SJCRH30 (cell line): Measurements from ENCODE around the gene HJV. TPM values are rescaled to one million over a fixed set of nuclear protein-coding genes. Genes with fewer than 3 reads are reported as not detected.
A peak's percentile ranks its signal among the peaks of the same experiment; 100 is the strongest.
"Not testable (repeated sequence)": the region's sequence is repeated elsewhere in the genome, so short reads cannot be mapped to it uniquely, and the experiment has no call there.

Source experiments
- DNase-seq, 2 experiments: peaks; one replicate each; pipeline ENCODE4 v3.0.0-alpha.2; 2015 to 2020
- H3K27ac ChIP-seq: fragments of 250-450 bp; sonication (Bioruptor Pico); 2 replicates; pipeline ENCODE4 v1.5.1; 2020; ENCODE audit warnings: mild to moderate bottlenecking, moderate library complexity
- H3K27me3 ChIP-seq: fragments of 250-450 bp; sonication (Bioruptor Pico); 2 replicates; pipeline ENCODE4 v1.5.1; 2020; ENCODE audit warnings: mild to moderate bottlenecking, moderate library complexity
- H3K36me3 ChIP-seq: fragments of 250-450 bp; sonication (Bioruptor Pico); 2 replicates; pipeline ENCODE4 v1.5.1; 2020; ENCODE audit warnings: mild to moderate bottlenecking, moderate library complexity
- H3K4me1 ChIP-seq: fragments of 250-450 bp; sonication (Bioruptor Pico); 2 replicates; pipeline ENCODE4 v1.5.1; 2020; ENCODE audit warnings: mild to moderate bottlenecking, moderate library complexity
- H3K4me3 ChIP-seq: fragments of 250-450 bp; sonication (Bioruptor Pico); 2 replicates; pipeline ENCODE4 v1.5.1; 2020; ENCODE audit warnings: mild to moderate bottlenecking, moderate library complexity
- H3K9me3 ChIP-seq: fragments of 250-450 bp; sonication (Bioruptor Pico); replicated peaks from 2 replicates; pipeline ENCODE4 v1.5.1; 2020; ENCODE audit warnings: mild to moderate bottlenecking, moderate library complexity
- total RNA-seq: library from RNA; depleted of rRNA; stranded (reverse); fragments of >200 nt; shearing (Covaris generic); gene quantifications from 2 replicates; pipeline ENCODE4 v1.2.3, GENCODE V29; 2014

HJV gene
- total RNA-seq, 1 experiment from 2014 or later = 0.10 TPM

DNA sequence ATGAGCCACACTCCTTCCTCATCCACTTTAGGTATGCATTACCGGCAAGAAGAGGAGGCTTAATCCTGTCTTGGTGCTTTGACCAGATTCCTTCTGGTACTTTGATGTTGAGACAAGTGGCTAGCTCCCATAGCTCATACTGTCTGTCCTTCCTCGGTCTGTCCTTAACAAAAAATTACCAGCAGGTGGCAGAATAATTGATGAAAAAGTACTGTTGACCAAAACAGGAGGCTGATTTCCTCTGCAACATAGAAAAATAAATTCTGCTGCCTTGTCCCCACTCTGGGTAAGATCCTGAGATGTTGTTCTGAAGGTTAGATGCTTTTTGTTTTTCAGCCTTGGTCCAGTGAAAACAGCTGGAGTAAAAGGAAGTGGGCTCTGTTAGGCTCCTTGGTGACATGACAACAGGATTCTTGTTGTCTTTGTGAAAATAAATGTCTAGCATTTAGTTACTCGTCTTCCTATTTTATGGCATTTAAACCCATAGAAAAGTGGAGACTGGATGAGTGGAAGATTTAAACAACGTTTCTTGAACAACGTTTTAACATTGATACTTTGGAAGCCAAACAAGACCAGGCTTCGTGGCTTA is 11.2 kb upstream of the HJV start:
- Histone ChIP-seq H3K4me3 (no peak overlapping the region), H3K4me1 (no peaks in the 10 kb centered on the region), H3K27ac (no peak overlapping the region), H3K27me3 (no peaks in the 10 kb centered on the region), H3K9me3 (no peaks in the 10 kb centered on the region), H3K36me3 (no peaks in the 10 kb centered on the region)
- peak in 1 of 2 experiments; percentile 69 for DNase-seq

GRCh38 chr1:146031476-146031875 is 9.9 kb upstream of the HJV start:
- Histone ChIP-seq H3K4me1 (no peaks in the 10 kb centered on the region), H3K4me3 (no peak overlapping the region), H3K36me3 (no peaks in the 10 kb centered on the region), H3K9me3 (no peaks in the 10 kb centered on the region), H3K27me3 (no peaks in the 10 kb centered on the region), H3K27ac (no peak overlapping the region)
- DNase-seq = no peak

DNA sequence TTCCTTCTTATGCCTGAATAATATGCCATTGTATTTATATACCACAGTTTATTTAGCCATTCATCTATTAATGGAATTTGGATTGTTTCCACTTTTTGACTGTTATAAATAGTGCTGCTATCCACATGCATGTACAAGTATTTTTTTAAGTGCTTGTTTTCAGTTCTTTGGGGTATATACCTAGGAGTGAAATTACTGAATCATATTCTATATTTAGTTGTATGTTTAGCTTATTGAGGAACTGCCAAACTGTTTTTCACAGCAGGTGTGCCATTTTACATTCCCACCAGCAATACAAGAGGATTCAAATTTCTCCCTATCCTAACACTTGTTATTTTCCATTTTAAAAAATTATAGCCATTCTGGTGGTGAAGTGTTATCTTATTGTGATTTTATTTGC is 7.6 kb upstream of the HJV start:
- Histone ChIP-seq H3K9me3 (no peaks in the 10 kb centered on the region), H3K4me3 (no peak overlapping the region), H3K27ac (no peak overlapping the region), H3K36me3 (no peaks in the 10 kb centered on the region), H3K4me1 (no peaks in the 10 kb centered on the region), H3K27me3 (no peaks in the 10 kb centered on the region)
- DNase-seq = no peak

DNA sequence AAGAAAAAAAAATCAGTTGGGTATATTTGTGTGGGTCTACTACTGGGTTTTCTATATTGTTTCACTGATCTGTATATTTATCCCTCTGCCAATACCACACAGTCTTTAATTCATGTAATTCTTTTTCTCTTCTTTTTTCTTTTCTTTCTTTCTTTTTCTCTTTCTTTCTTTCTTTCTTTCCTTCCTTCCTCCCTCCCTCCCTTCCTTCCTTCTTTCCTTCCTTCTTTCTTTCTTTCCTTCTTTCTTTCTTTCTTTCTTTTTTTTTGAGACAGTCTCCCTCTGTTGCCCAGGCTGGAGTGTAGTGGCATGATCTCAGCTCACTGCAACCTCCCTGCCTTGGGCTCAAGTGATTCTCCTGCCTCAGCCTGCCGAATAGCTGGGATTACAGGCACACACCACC is 5.1 kb upstream of the HJV start:
- H3K9me3 ChIP-seq, H3K27ac ChIP-seq, H3K4me3 ChIP-seq, H3K4me1 ChIP-seq, H3K27me3 ChIP-seq, DNase-seq, H3K36me3 ChIP-seq: not testable (repeated sequence)

GRCh38 chr1:146025787-146026495 is 4.4 kb upstream of the HJV start:
- H3K9me3 ChIP-seq, H3K36me3 ChIP-seq, DNase-seq, H3K27ac ChIP-seq, H3K4me3 ChIP-seq, H3K27me3 ChIP-seq: not testable (repeated sequence)
- H3K4me1 ChIP-seq = peaks cover 16% of the 10 kb centered on the region

DNA sequence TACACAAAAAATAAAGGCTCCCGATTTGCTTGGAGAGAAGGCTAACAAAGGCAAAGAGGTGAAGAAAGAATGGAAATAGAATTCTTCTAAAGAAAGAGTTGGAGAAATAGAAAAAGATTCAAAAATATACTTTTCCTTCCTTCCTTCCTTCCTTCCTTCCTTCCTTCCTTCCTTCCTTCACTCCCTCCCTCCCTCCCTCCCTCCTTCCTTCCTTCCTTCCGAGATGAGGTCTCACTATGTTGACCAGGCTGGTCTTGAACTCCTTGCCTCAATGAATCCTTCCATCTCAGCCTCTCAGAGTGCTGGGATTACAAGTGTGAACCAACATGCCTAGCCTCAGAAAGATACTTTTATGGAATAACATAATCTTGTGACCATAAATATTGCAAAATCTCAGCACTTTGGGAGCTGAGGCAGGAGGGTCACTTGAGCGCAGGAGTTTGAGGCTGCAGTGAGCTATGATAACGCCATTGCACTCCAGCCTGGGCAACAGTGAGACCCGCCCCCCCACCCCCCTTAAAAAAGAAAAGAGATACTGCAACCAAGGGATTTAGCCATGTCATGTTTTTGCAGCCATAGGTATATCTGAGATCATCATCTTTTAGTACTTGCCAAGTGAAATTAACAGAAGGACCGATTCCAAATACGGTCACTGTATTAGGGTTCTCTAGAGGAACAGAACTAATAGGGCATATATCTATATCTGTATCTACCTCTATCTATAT is 1.0 kb upstream of the HJV start:
- Histone ChIP-seq H3K36me3 (no peaks in the 10 kb centered on the region), H3K9me3 (no peaks in the 10 kb centered on the region; the same call in 1 of the 2 replicates), H3K27me3 (no peaks in the 10 kb centered on the region), H3K4me3 (no peak overlapping the region), H3K4me1 (peaks cover 21% of the 10 kb centered on the region), H3K27ac (peak overlapping the region; percentile 23)
- DNase-seq = no peak

DNA sequence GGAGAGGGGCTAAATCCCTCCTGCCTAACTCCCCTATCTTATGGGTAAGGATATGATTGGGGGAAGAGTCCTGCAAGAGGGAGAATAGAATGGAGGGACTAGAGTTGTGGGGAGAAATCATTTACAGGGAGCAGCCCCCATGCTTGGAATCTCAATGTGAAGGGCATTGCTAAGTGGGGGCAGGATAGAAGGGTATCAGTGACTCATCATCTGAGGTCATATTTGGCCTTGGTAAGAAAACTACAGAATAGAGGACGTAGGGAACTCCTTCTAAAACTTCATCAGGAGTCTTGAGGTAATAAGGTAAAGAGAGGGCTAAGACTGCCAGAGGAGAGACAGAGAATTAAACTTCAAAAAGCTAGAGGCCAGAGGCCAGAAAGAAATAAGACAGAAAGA is 487 bp downstream of the HJV start:
- DNase-seq = no peak
- Histone ChIP-seq H3K36me3 (no peaks in the 10 kb centered on the region), H3K4me1 (peaks cover 21% of the 10 kb centered on the region), H3K9me3 (no peaks in the 10 kb centered on the region; the same call in 1 of the 2 replicates), H3K27me3 (no peaks in the 10 kb centered on the region), H3K4me3 (no peak overlapping the region), H3K27ac (no peak overlapping the region)

DNA sequence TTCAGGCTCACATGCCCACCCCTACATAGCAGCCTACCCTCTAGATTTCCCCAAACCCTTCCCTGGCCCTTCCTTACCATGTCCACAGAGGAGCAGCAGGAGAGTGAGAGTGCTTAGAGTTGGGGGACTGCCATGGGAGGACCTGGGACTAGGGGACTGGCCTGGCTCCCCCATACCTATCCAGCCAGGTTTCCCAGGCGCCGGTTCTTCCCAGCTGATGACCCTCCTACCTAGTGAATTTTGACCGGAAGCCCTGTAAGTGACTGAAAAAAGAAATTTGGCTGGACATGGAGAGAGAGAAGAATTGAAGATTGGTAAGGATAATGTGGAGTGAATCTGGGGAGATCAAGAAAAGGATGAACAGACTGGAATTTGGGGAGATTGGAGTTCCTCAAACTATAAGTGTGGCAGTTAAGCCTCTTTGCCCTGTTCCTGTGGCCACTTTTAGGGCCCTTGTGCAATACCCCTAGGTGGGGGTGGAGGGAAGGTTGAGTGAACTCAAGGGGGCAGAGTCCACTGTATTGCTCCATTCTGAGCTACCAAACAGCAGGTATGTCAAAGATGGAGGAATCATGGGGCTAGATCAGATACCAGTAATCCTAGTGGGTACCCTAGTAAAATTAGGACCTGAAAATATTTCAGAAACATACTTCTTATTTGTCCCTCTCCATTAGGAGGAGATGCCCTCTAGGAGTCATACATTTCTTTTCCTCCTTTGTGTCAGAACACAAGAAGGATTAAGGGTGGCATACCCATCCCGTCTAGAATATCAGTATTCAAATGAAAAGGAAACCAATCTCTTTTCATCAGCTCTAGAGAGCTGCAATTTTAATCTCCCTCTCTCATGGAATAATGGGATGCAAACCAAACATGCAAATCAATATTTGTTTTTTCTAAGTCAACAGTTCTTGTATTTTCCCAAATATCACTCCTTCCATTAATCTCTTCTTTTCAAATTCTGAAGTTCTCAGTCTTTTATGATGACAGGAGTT is 1.2 kb downstream of the HJV start:
- Histone ChIP-seq H3K4me3 (no peak overlapping the region), H3K27me3 (no peaks in the 10 kb centered on the region), H3K36me3 (no peaks in the 10 kb centered on the region), H3K9me3 (no peaks in the 10 kb centered on the region; the same call in 1 of the 2 replicates), H3K4me1 (peaks cover 21% of the 10 kb centered on the region), H3K27ac (no peak overlapping the region)
- no peak for DNase-seq

DNA sequence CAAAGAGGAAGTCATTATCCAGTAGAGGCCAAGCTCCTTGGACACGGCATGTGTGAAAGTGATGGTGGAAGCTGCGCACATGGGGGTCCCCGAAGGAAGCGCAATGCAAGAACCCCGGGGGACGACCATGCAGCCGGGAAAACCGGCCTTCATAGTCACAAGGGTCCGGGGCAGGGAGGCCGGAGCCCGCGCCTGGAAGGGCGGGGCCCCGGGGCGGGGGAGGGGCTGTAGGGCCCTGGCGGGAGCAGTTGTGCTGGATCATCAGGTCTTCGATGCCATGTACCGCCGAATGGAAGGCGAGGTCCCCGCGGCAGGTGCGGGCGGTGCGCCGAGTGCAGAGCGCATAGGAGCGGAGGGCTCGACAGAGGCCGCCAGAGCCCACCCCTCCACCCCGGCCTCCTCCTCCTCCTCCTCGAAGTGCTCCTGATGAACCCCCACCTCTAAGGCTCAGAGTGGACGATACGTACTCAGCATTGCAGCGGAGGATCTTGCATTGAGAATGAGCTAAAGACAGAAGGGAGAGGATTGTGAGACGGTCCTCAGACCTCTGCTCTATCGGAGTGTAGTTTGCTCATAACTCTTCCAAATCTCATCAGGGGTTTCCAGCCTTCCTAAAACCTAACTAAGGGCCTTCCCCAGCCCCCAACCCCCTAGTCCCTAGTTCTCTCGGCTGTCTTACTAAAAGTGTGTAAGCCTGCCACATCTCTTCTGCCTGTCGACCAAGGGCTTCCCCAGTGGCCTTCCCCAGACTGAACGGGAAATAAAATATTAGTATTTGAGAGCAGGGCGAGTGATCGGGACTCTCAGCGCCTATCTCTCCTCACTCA is 2.1 kb downstream of the HJV start:
- no peaks in the 10 kb centered on the region for H3K36me3 ChIP-seq
- H3K27ac ChIP-seq = no peak overlapping the region
- peaks cover 21% of the 10 kb centered on the region for H3K4me1 ChIP-seq
- no peaks in the 10 kb centered on the region; the same call in 1 of the 2 replicates for H3K9me3 ChIP-seq
- H3K4me3 ChIP-seq = no peak overlapping the region
- DNase-seq = no peak
- no peaks in the 10 kb centered on the region for H3K27me3 ChIP-seq

DNA sequence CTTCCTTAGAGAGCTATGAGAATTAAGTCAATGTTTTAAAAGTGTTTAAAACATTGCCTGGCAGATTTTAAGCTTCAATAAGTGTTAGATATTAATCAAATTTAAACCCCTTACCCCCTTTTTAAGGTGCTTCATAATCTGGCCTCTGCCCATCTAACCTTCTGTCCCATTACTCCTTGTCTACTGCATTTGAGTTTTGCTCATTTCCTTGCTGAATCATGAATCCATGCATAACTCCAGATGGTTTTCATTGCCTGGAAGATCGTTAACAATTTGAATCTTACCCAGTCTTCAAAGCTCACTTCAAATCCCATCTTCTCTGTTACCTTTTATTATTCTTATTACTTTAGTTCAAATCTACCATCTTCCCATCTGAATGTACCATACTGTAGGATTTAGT is 4.6 kb downstream of the HJV start:
- Histone ChIP-seq H3K27me3 (no peaks in the 10 kb centered on the region), H3K27ac (no peak overlapping the region), H3K4me1 (peaks cover 18% of the 10 kb centered on the region), H3K36me3 (no peaks in the 10 kb centered on the region), H3K9me3 (no peaks in the 10 kb centered on the region; the same call in 1 of the 2 replicates), H3K4me3 (no peak overlapping the region)
- DNase-seq = no peak

- no peak overlapping the region for H3K27ac ChIP-seq
- no peak overlapping the region for H3K4me3 ChIP-seq
Observed at GRCh38 chr1:146013559-146013922, 8.0 kb downstream of the HJV start.

GRCh38 chr1:146012703-146013558 is 8.6 kb downstream of the HJV start:
- peaks cover 3% of the 10 kb centered on the region for H3K4me1 ChIP-seq
- no peaks in the 10 kb centered on the region for H3K9me3 ChIP-seq
- no peak overlapping the region for H3K27ac ChIP-seq
- no peaks in the 10 kb centered on the region for H3K27me3 ChIP-seq
- no peaks in the 10 kb centered on the region for H3K36me3 ChIP-seq
- H3K4me3 ChIP-seq = no peak overlapping the region
- DNase-seq = peak; percentile 41 to 80

More at GRCh38 chr1:146013559-146013922, 8.0 kb downstream of the HJV start:
- Histone ChIP-seq H3K36me3 (no peaks in the 10 kb centered on the region), H3K4me1 (peaks cover 3% of the 10 kb centered on the region), H3K27me3 (no peaks in the 10 kb centered on the region), H3K9me3 (no peaks in the 10 kb centered on the region)
- no peak for DNase-seq

DNA sequence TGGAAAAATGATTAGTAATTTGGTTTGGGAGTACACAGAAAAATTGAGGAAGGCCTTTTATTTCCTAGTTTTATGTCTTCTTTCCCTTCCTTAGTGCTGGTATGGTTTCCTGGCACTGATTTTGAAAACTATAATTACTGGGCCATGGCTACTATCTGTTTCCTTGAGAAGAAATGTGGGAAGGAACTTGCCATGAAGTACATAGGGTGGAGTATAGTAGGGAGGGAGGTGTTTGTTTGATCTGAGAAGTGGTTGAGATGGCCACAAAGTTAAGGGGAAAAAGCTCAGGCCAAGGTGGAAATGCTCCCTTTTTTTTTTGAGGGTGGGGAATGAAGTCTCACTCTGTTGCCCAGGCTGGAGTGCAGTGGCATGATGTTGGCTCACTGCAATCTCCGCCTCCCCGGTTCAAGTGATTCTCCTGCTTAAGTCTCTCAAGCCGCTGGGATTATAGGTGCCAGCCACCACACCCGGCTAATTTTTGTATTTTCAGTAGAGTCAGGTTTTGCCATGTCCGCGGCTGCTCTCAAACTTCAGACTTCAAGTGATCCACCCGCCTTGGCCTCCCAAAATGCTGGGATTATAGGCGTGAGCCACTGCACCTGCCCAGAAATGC is 11.3 kb downstream of the HJV start:
- no peak for DNase-seq
- no peaks in the 10 kb centered on the region for H3K36me3 ChIP-seq
- H3K4me3 ChIP-seq = no peak overlapping the region
- H3K4me1 ChIP-seq = peaks cover 6% of the 10 kb centered on the region
- H3K27me3 ChIP-seq = no peaks in the 10 kb centered on the region
- H3K9me3 ChIP-seq = no peaks in the 10 kb centered on the region
- no peak overlapping the region for H3K27ac ChIP-seq
